ENCODE results near the gene BATF2.

DNA sequence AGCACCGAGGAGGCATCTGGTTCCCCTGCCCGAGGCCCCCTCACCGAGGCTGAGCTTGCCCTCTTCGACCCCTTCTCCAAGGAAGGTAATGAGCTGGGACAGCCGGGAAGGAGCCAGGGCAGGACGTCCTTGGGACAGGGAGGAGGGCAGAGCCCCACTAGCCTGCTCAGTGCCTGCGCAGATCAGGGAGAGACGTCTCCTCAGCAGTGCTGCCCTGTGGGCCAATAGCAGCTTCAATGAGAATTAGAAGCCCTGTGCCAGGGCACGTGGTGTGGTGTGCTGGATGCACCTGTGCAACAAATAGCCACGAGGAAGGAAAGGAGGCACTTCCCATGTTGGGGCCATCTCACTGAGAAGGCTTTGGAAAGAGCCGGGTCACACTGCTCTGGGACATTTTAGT is 38.8 kb upstream of the BATF2 start:
- TF ChIP-seq, protein P1, sequence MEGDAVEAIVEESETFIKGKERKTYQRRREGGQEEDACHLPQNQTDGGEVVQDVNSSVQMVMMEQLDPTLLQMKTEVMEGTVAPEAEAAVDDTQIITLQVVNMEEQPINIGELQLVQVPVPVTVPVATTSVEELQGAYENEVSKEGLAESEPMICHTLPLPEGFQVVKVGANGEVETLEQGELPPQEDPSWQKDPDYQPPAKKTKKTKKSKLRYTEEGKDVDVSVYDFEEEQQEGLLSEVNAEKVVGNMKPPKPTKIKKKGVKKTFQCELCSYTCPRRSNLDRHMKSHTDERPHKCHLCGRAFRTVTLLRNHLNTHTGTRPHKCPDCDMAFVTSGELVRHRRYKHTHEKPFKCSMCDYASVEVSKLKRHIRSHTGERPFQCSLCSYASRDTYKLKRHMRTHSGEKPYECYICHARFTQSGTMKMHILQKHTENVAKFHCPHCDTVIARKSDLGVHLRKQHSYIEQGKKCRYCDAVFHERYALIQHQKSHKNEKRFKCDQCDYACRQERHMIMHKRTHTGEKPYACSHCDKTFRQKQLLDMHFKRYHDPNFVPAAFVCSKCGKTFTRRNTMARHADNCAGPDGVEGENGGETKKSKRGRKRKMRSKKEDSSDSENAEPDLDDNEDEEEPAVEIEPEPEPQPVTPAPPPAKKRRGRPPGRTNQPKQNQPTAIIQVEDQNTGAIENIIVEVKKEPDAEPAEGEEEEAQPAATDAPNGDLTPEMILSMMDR (IDR thresholded peaks at IDR 0.05) = no peak
- TF ChIP-seq POLR2A (IDR thresholded peaks at IDR 0.05) = no peak

Measured in Peyer's patch (tissue), 4 donors.